GM21423 (cell line): ENCODE data around the gene FGF5.
"Not testable (repeated sequence)": the region's sequence is repeated elsewhere in the genome, so short reads cannot be mapped to it uniquely, and the experiment has no call there.

ENCODE experiments used
- ATAC-seq: cut with Tn5 transposase; IDR thresholded peaks from one replicate; pipeline ENCODE4 v1.9.1; 2021; ENCODE audit warnings: mild to moderate bottlenecking, moderate library complexity; ENCODE audit not compliant: unreplicated experiment

The FGF5 gene

GRCh38 chr4:80294206-80294605 lies 27.7 kb downstream of the FGF5 start:
- no peak for ATAC-seq

GRCh38 chr4:80295336-80295735 lies 28.9 kb downstream of the FGF5 start:
- no peak for ATAC-seq

- ATAC-seq, result no peak
Observed at GRCh38 chr4:80295826-80296225, 29.4 kb downstream of the FGF5 start.

GRCh38 chr4:80301884-80302283 lies 35.4 kb downstream of the FGF5 start:
- ATAC-seq, result no peak

GRCh38 chr4:80302616-80303223 lies 36.3 kb downstream of the FGF5 start:
- no peak for ATAC-seq

GRCh38 chr4:80305466-80305865 lies 39.0 kb downstream of the FGF5 start:
- no peak for ATAC-seq

- no peak for ATAC-seq
Observed at GRCh38 chr4:80306260-80306659, 39.8 kb downstream of the FGF5 start.

GRCh38 chr4:80307183-80307735 lies 40.8 kb downstream of the FGF5 start:
- no peak for ATAC-seq

- ATAC-seq, result no peak
Observed at GRCh38 chr4:80307774-80308465, 41.5 kb downstream of the FGF5 start.

- no peak for ATAC-seq
Observed at GRCh38 chr4:80308466-80308822, 42.0 kb downstream of the FGF5 start.

GRCh38 chr4:80309294-80310004 lies 43.0 kb downstream of the FGF5 start:
- ATAC-seq, result no peak

GRCh38 chr4:80311130-80311529 lies 44.7 kb downstream of the FGF5 start:
- no peak for ATAC-seq

GRCh38 chr4:80312124-80312523 lies 45.7 kb downstream of the FGF5 start:
- ATAC-seq, result no peak

GRCh38 chr4:80313627-80314026 lies 47.2 kb downstream of the FGF5 start:
- no peak for ATAC-seq

- not testable (repeated sequence) for ATAC-seq
Observed at GRCh38 chr4:80315848-80316247, 49.4 kb downstream of the FGF5 start.

GRCh38 chr4:80321341-80321740 lies 54.9 kb downstream of the FGF5 start:
- ATAC-seq, result no peak

GRCh38 chr4:80321776-80322175 lies 55.3 kb downstream of the FGF5 start:
- ATAC-seq, result no peak

GRCh38 chr4:80322716-80323115 lies 56.3 kb downstream of the FGF5 start:
- no peak for ATAC-seq

- ATAC-seq, result no peak
Observed at GRCh38 chr4:80324171-80324570, 57.7 kb downstream of the FGF5 start.

GRCh38 chr4:80331693-80332092 lies 65.2 kb downstream of the FGF5 start:
- ATAC-seq, result no peak

- no peak for ATAC-seq
Observed at GRCh38 chr4:80333121-80333520, 66.7 kb downstream of the FGF5 start.

- ATAC-seq, result no peak
Observed at GRCh38 chr4:80334568-80334967, 68.1 kb downstream of the FGF5 start.
